NOMO-1 treated with DMSO at 0.1 percent for 48 hours (cell line): ENCODE results near the gene LRRTM3.

Experiments
- DNase-seq: peaks from one replicate; lab custom pipeline; 2025; ENCODE audit not compliant: unreplicated experiment; lab: John Stamatoyannopoulos, UW

Gene LRRTM3

DNA sequence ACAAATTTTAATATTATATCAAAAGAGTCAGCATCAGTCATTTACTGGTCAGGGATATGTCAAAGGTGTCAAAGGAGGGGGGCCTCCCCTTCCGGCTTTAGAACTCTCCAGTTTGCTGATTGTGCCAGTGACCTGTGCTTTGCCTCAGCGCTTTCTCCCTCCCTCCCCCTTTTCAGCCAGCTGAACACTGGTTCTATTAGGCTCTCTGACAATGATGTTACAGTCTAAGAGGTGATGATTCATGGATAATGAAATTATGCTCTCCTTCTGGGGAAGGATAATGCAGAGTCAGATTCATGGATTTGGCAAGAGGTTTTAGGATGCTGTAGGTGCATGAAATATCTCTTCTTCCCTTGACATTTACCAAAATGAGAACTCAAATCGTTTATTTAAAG is 6.1 kb downstream of the LRRTM3 start:
- no peak for DNase-seq

DNA sequence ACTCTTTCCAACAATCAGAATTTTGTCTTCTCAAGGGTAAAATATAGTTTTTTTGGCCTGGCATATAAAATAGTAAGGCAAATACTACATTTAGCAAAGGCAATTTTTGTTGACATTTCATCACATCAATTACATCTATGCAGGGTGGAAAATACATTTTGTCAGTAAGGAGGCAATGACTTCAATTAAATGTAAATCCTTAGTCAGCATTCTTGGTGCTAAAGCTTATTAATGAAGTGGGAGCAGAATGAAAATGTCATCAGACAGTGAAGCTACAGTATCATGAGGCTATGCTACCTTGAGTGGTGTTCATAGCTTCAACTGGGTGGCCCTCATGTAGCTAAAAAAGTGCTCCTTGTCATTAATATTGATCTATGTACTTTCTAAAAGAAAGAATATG is 8.9 kb downstream of the LRRTM3 start:
- no peak for DNase-seq

DNA sequence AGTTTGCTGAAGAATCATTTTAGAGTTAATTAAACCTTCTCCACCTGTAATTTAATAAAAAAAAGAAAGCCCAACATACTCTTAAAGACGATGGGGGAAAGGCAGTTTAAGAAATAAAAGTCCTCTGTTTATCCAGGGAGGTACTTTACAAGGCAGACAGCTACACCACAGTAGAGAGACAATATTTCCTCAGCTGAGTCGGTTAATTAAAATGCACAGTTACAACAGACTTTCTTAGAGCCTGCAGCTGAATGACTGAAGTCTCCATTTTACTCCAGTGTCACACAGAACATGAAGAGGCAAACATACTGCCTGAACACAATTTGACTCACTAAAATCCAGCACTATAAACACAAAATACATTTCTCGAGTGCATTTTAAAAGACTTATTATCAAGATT is 15.1 kb downstream of the LRRTM3 start:
- DNase-seq: no peak

DNA sequence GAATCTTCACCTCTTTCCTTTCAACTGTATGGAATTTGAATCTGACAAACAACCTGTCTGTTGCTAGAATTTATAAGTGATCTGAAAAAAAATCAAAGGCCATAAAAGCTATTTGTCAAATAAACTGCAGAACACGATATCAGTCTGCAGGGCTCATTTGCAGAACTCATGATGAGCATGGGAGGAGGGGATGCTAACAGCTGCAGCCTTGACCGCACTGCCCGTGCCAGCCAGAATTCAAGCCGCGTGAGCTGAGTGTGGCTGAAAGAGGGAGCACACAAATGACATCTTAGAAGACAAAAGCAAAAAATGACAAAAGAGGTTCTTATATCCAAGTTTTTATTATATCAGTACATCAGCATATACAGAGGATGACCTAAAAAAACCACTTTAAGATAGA is 15.7 kb downstream of the LRRTM3 start:
- no peak for DNase-seq

- no peak for DNase-seq
These were observed 16.6 kb downstream of the LRRTM3 start for GRCh38 chr10:66942407-66942806.

DNA sequence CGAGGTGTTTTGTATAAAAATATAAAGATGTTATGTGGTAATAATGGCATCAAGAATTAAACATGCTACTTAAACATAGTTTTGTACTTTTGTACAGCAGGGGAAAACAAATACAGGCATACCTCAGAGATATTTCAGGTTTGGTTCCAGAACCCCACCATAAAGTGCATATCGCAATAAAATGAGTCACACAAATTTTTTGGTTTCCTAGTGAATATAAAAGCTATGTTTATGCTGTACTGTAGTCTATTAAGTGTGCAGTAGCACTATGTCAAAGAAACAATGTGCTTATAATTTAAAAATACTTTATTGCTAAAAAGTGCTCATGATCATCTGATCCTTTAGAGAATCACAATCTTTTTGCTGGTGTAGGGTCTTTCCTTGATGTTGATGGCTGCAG is 17.8 kb downstream of the LRRTM3 start:
- DNase-seq: no peak

- no peak for DNase-seq
These were observed 26.1 kb downstream of the LRRTM3 start for GRCh38 chr10:66951896-66952295.

DNA sequence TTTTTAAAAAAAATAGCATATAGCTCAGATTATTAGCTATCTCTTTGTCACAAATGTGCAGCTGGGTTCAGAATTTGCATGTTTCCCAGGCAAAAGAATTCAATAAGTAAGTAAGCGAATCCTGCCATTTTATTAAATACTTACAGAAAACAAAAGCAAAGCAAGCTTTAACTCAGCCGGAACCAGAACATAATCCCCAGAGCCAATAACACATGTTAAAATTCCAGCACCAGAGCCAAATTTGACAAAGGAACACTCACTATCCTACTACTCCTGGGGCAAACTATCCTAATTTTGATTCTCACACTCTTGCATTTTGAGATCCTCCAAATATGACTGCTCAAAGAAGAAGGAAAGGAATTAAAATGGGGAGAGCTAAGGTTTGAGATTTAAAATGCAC is 32.6 kb downstream of the LRRTM3 start:
- no peak for DNase-seq

- DNase-seq: no peak
These were observed 39.1 kb downstream of the LRRTM3 start for GRCh38 chr10:66964946-66965345.

GRCh38 chr10:66980246-66980815 is 54.5 kb downstream of the LRRTM3 start:
- no peak for DNase-seq

DNA sequence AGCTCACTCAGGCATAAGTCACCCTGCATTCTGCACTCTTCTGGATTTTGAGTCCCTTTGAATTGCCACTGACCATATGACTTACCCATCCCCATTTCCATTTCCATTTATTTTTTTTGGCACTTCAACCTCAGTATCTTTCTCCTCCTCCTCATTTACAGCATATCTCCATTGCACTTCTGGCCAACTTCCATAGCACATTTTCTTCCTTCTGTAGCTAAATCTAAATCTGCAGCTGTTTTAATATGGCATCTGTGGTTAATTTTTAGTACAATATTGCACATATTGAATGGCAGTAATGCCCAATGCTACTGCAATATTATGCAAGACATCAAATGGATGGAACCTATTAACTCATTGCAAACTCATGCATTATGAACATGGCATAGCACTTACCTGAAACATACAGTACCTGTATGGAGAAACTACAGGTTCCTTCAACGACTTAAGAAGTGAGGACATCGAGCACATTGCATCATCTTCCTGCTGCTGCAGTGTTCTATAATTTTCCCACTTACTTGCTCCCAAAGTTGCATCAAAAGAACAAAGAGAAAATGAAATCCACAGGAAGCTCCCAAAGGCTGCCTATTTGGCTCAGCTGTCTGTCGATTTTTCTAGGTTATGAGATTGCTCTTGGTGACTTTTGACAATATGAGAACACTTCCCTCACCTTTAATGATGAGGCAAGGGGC is 55.7 kb downstream of the LRRTM3 start:
- no peak for DNase-seq

DNA sequence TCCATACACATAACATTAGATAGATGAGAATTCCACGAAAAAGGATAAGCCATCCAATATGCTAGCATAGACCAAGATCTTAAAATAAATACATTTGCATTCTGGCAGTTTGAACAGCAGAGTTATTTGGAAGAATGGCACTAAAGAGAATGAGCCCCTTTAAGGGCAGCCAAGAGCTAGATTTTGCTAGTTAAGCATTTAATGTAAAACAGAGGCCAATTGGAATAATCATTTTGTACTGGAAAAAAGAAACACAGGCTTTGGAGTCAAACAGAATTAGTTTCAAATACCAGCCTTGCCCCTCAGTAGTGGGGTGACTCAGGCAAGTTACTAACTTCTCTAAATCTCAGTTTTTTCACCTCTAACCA is 56.2 kb downstream of the LRRTM3 start:
- DNase-seq: no peak

- DNase-seq: no peak
These were observed 57.1 kb downstream of the LRRTM3 start for GRCh38 chr10:66982792-66983474.

DNA sequence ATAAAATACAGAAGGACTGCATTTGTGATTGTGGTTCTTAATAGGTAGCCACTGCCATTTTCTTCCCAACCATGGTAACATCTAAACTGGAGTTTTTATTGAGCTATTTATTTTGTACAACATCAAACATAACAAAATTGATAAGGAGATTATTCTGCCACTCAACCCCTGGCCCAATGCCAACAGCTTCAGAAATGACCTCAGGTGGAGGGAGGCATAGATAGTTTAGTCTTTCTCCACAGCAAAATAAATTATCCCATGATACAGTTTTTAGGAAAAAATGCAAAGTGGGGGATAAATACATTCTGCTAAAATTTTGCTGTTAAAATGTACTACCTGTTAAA is 57.6 kb downstream of the LRRTM3 start:
- DNase-seq: no peak

- no peak for DNase-seq
These were observed 64.5 kb downstream of the LRRTM3 start for GRCh38 chr10:66990143-66990830.

GRCh38 chr10:66996996-66997395 is 71.2 kb downstream of the LRRTM3 start:
- DNase-seq: no peak

- DNase-seq: no peak
These were observed 74.1 kb downstream of the LRRTM3 start for GRCh38 chr10:66999762-67000545.

- DNase-seq: no peak
These were observed 78.9 kb downstream of the LRRTM3 start for GRCh38 chr10:67004690-67005089.

GRCh38 chr10:67005981-67006380 is 80.1 kb downstream of the LRRTM3 start:
- peak; percentile 41 for DNase-seq

DNA sequence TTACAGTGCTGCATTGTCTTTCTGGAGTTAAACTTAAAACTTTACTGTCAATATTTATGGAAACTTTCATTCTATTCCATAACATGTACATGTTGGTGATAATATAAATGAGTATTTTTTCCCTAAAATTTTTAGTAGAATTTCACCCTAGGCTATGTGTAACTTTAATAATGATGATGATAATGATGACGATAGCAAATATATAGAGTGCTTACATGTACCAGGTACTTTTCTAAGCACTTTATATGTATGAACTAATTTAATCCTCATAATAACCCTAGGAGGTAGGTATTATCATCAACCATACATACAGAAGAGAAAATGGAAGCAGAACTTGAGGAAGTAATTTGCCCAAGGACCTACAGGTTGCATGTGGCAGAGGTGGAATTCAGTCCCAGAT is 85.6 kb downstream of the LRRTM3 start:
- no peak for DNase-seq

GRCh38 chr10:67011981-67012380 is 86.1 kb downstream of the LRRTM3 start:
- no peak for DNase-seq
